DMS79 treated with DMSO at 0.1 percent for 48 hours (cell line): ENCODE results near the gene HCN1.

Experiments used
- DNase-seq: peaks from one replicate; lab custom pipeline; 2025; lab: John Stamatoyannopoulos, UW

HCN1 gene

GRCh38 chr5:45288746-45289145 lies 407.4 kb downstream of the HCN1 start:
- no peak for DNase-seq

GRCh38 chr5:45284436-45284835 lies 411.7 kb downstream of the HCN1 start:
- no peak for DNase-seq

- DNase-seq = no peak
Measured at GRCh38 chr5:45281081-45281480, 415.1 kb downstream of the HCN1 start.

GRCh38 chr5:45279109-45279508 lies 417.1 kb downstream of the HCN1 start:
- DNase-seq = no peak

- DNase-seq = no peak
Measured at GRCh38 chr5:45277860-45278259, 418.3 kb downstream of the HCN1 start.

- no peak for DNase-seq
Measured at GRCh38 chr5:45274241-45274640, 421.9 kb downstream of the HCN1 start.

- no peak for DNase-seq
Measured at GRCh38 chr5:45271626-45272025, 424.6 kb downstream of the HCN1 start.

- DNase-seq = no peak
Measured at GRCh38 chr5:45264447-45264846, 431.7 kb downstream of the HCN1 start.

GRCh38 chr5:45262061-45262590 lies 434.1 kb downstream of the HCN1 start:
- DNase-seq = no peak

GRCh38 chr5:45261125-45261524 lies 435.1 kb downstream of the HCN1 start:
- DNase-seq = no peak

GRCh38 chr5:45260292-45260691 lies 435.9 kb downstream of the HCN1 start:
- no peak for DNase-seq

- DNase-seq = no peak
Measured at GRCh38 chr5:45252978-45253377, 443.2 kb downstream of the HCN1 start.

GRCh38 chr5:45252541-45252940 lies 443.6 kb downstream of the HCN1 start:
- DNase-seq = no peak

GRCh38 chr5:45225571-45226031 lies 470.6 kb downstream of the HCN1 start:
- DNase-seq = no peak

GRCh38 chr5:45205403-45205961 lies 490.7 kb downstream of the HCN1 start:
- DNase-seq = no peak
